CD4-positive, alpha-beta T cell treated with Interleukin-21 for 1 hour (primary cell): Measurements from ENCODE around the gene ZFYVE27.

Experiments
- DNase-seq: peaks from one replicate; pipeline ENCODE4 v3.0.0-alpha.2; 2020

The ZFYVE27 gene

GRCh38 chr10:97771913-97772823 lies 35.2 kb downstream of the ZFYVE27 start, which contains the start of gene SFRP5:
Gene SFRP5, minus strand, starts transcription at chr10:97771999. Its CDS starts 166 bp downstream, at chr10:97771833.
- DNase-seq = no peak

GRCh38 chr10:97773096-97773495 lies 36.2 kb downstream of the ZFYVE27 start:
- no peak for DNase-seq

- DNase-seq = no peak
Measured at GRCh38 chr10:97774811-97775294, 37.9 kb downstream of the ZFYVE27 start.

GRCh38 chr10:97777143-97777542 lies 40.2 kb downstream of the ZFYVE27 start:
- no peak for DNase-seq

GRCh38 chr10:97778452-97779302 lies 41.7 kb downstream of the ZFYVE27 start:
- no peak for DNase-seq

- DNase-seq = no peak
Measured at GRCh38 chr10:97779492-97779891, 42.6 kb downstream of the ZFYVE27 start.

GRCh38 chr10:97779975-97780374 lies 43.0 kb downstream of the ZFYVE27 start:
- no peak for DNase-seq

GRCh38 chr10:97780841-97781617 lies 44.1 kb downstream of the ZFYVE27 start:
- DNase-seq = no peak

- peak; percentile 16 for DNase-seq
Measured at GRCh38 chr10:97781618-97782331, 44.8 kb downstream of the ZFYVE27 start.

- no peak for DNase-seq
Measured at GRCh38 chr10:97782455-97783228, 45.7 kb downstream of the ZFYVE27 start.

- DNase-seq = no peak
Measured at GRCh38 chr10:97784200-97784810, 47.4 kb downstream of the ZFYVE27 start.

- DNase-seq = no peak
Measured at GRCh38 chr10:97785231-97785630, 48.3 kb downstream of the ZFYVE27 start.

- DNase-seq = no peak
Measured at GRCh38 chr10:97785731-97786130, 48.8 kb downstream of the ZFYVE27 start.

- DNase-seq = no peak
Measured at GRCh38 chr10:97788552-97789442, 51.9 kb downstream of the ZFYVE27 start.

- no peak for DNase-seq
Measured at GRCh38 chr10:97789770-97790397, 53.0 kb downstream of the ZFYVE27 start.

- DNase-seq = peak; percentile 74
Measured at GRCh38 chr10:97791824-97792721, 55.1 kb downstream of the ZFYVE27 start.

- DNase-seq = no peak
Measured at GRCh38 chr10:97795886-97796285, 59.0 kb downstream of the ZFYVE27 start.

GRCh38 chr10:97796651-97797050 lies 59.7 kb downstream of the ZFYVE27 start:
- DNase-seq = peak; percentile 71
